ENCODE data around the gene KRT25. TPM values are rescaled to one million over a fixed set of nuclear protein-coding genes. Genes with fewer than 3 reads are reported as not detected.

KRT25 gene, protein sequence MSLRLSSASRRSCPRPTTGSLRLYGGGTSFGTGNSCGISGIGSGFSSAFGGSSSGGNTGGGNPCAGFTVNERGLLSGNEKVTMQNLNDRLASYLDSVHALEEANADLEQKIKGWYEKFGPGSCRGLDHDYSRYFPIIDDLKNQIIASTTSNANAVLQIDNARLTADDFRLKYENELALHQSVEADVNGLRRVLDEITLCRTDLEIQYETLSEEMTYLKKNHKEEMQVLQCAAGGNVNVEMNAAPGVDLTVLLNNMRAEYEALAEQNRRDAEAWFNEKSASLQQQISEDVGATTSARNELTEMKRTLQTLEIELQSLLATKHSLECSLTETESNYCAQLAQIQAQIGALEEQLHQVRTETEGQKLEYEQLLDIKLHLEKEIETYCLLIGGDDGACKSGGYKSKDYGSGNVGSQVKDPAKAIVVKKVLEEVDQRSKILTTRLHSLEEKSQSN
- total RNA-seq = not detected in 2 replicates
- long read RNA-seq = 0 reads

DNA sequence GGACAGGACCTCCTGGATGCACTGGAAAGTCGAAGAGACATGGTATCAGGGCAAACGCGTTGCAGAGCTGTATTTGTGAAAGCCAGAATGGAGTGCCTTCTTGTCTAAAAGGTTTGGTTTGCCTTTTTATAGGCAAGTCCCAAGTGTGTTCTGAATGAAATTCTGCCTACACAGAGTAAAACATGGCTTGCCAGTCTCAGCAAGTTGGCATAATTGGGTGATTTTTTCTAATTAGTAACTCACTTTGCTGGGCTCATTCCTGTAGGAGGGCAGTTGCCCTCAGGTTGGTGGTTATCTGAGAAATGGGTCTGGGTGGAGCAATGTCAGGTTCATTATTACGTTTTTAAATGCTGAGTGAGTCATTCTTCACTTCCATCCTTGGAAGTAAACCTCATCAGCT lies at the start of gene KRT25:
KRT25 (minus strand) TSS at position 101 of the 400 bp plus-strand sequence; CDS start at position 41, 60 bp downstream.
- H3K27me3 Mint-ChIP-seq = no peaks in the 10 kb centered on the region
- no peak within 1 kb of the TSS for H3K4me3 Mint-ChIP-seq (ENCODE audit: low read depth)
- no peak within 1 kb of the TSS for H3K27ac Mint-ChIP-seq
- H3K9me3 Mint-ChIP-seq (ENCODE audit: low read depth) = peaks cover 15% of the 10 kb centered on the region
- H3K4me1 Mint-ChIP-seq (ENCODE audit: low read depth) = no peaks in the 10 kb centered on the region
- TF ChIP-seq, protein P1, sequence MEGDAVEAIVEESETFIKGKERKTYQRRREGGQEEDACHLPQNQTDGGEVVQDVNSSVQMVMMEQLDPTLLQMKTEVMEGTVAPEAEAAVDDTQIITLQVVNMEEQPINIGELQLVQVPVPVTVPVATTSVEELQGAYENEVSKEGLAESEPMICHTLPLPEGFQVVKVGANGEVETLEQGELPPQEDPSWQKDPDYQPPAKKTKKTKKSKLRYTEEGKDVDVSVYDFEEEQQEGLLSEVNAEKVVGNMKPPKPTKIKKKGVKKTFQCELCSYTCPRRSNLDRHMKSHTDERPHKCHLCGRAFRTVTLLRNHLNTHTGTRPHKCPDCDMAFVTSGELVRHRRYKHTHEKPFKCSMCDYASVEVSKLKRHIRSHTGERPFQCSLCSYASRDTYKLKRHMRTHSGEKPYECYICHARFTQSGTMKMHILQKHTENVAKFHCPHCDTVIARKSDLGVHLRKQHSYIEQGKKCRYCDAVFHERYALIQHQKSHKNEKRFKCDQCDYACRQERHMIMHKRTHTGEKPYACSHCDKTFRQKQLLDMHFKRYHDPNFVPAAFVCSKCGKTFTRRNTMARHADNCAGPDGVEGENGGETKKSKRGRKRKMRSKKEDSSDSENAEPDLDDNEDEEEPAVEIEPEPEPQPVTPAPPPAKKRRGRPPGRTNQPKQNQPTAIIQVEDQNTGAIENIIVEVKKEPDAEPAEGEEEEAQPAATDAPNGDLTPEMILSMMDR (IDR thresholded peaks at IDR 0.05; ENCODE audit: unreplicated experiment) = no peak
- H3K36me3 Mint-ChIP-seq (ENCODE audit: insufficient read depth) = no peaks in the 10 kb centered on the region
- DNase-seq (ENCODE audit: low spot score, unreplicated experiment) = no peak

DNA sequence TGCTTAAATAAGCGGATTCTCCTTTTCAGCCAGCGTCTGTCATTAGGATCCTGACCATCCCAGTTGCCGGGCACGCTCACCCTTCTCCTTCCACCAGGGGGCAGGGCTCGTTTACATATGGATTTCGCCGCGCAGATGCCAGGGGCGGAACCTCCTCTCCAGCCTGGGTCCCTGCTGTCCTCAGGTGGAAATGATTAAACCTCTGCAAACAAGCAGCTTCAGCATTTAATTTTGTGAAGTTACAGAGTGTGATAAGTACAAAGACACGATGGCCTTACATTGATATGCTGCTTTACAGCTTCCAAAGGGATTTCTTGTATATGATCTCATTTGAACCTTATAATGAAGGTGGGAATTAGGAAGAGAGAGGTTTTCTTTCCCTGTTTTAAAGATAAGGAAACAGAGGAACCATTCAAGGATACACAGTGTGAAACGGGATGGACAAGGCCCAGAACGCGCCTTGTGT lies 48.5 kb upstream of the KRT25 start:
- Mint-ChIP-seq H3K9me3 (ENCODE audit: low read depth) (no peaks in the 10 kb centered on the region), H3K4me3 (ENCODE audit: low read depth) (no peak overlapping the region), H3K27me3 (peaks cover 31% of the 10 kb centered on the region), H3K4me1 (ENCODE audit: low read depth) (peaks cover 2% of the 10 kb centered on the region), H3K36me3 (ENCODE audit: insufficient read depth) (no peaks in the 10 kb centered on the region), H3K27ac (peak overlapping the region; percentile 85)
- peak; percentile 80 for DNase-seq (ENCODE audit: low spot score, unreplicated experiment)
- TF ChIP-seq, protein P1 (IDR thresholded peaks at IDR 0.05; ENCODE audit: unreplicated experiment) = peak; percentile 97

DNA sequence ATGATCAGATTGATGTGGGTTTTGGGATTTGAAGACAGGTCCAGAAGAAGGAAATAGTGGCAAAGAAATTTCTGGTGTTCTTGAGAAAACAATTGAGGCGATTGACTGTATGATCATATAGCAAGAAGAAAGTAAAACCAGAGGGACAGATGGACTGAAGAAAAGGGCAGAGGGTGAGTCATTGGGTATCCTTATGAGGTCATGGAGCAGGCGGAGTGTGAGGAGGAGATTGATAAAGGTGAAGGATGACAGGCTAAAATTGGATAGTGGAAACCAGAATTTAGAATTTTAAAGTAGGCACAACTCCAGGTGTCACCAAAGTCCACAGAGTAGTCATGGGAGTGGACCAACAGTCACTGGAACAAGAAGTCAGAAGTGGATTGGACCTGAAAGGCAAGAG lies 46.0 kb upstream of the KRT25 start:
- peaks cover 16% of the 10 kb centered on the region for H3K27me3 Mint-ChIP-seq
- DNase-seq (ENCODE audit: low spot score, unreplicated experiment) = no peak
- no peak overlapping the region for H3K4me3 Mint-ChIP-seq (ENCODE audit: low read depth)
- H3K27ac Mint-ChIP-seq = no peak overlapping the region
- TF ChIP-seq, protein P1 (IDR thresholded peaks at IDR 0.05; ENCODE audit: unreplicated experiment) = no peak
- no peaks in the 10 kb centered on the region for H3K36me3 Mint-ChIP-seq (ENCODE audit: insufficient read depth)
- peaks cover 2% of the 10 kb centered on the region for H3K4me1 Mint-ChIP-seq (ENCODE audit: low read depth)
- no peaks in the 10 kb centered on the region for H3K9me3 Mint-ChIP-seq (ENCODE audit: low read depth)

DNA sequence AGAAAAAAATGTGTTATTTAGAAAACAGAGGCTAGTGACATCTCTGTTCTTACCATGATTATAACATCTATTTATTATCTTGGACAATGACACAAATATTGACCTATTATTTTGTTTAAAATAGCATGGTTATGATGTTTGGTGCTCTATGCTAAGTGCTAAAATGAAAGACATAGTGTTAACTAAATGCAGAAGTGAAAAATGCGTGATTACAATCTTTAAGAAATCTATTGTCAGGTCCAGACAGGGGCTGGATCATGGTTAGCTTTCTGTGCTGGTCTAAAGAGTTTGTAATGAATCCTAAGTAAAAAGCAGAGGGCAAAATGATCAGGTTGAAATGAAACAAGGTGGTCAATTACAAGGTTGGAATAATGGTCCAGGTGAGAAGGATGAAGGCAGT lies 45.2 kb upstream of the KRT25 start:
- no peaks in the 10 kb centered on the region for H3K36me3 Mint-ChIP-seq (ENCODE audit: insufficient read depth)
- no peak overlapping the region for H3K4me3 Mint-ChIP-seq (ENCODE audit: low read depth)
- H3K27me3 Mint-ChIP-seq = peaks cover 14% of the 10 kb centered on the region
- H3K9me3 Mint-ChIP-seq (ENCODE audit: low read depth) = no peaks in the 10 kb centered on the region
- no peak for DNase-seq (ENCODE audit: low spot score, unreplicated experiment)
- peaks cover 2% of the 10 kb centered on the region for H3K4me1 Mint-ChIP-seq (ENCODE audit: low read depth)
- TF ChIP-seq, protein P1 (IDR thresholded peaks at IDR 0.05; ENCODE audit: unreplicated experiment) = no peak
- no peak overlapping the region for H3K27ac Mint-ChIP-seq

DNA sequence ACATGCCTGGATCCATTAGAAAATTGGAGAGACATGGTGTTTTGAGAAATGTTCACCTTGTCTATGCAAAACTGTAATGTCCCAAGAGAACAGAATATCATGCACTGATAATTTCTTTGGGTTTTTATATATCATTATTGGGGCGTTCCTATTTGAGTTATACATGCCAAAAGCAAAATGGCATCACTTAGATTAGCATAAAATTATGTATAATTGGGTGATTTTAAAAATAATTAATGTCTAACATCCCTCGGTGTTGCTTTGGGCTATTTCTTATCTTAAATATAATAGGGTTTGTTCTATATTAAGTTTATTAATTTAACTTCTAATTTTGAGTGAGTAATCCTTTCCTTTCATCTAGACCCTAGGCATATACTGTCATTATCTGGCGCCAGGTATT lies 44.7 kb upstream of the KRT25 start, which contains the start of gene KRT28:
KRT28 (minus strand) TSS at position 101 of the 400 bp plus-strand sequence; CDS start at position 35, 66 bp downstream.
- TF ChIP-seq, protein P1 (IDR thresholded peaks at IDR 0.05; ENCODE audit: unreplicated experiment) = no peak
- no peaks in the 10 kb centered on the region for H3K36me3 Mint-ChIP-seq (ENCODE audit: insufficient read depth)
- no peaks in the 10 kb centered on the region for H3K9me3 Mint-ChIP-seq (ENCODE audit: low read depth)
- no peak within 1 kb of the TSS for H3K4me3 Mint-ChIP-seq (ENCODE audit: low read depth)
- H3K27ac Mint-ChIP-seq = no peak within 1 kb of the TSS
- H3K27me3 Mint-ChIP-seq = peaks cover 14% of the 10 kb centered on the region
- no peak for DNase-seq (ENCODE audit: low spot score, unreplicated experiment)
- H3K4me1 Mint-ChIP-seq (ENCODE audit: low read depth) = peaks cover 2% of the 10 kb centered on the region
